GM03348 (cell line): ENCODE results near the gene KLK12.

Experiments used
- DNase-seq: peaks from one replicate; pipeline ENCODE4 v3.0.0; 2012; ENCODE audit warnings: low spot score

KLK12 gene

DNA sequence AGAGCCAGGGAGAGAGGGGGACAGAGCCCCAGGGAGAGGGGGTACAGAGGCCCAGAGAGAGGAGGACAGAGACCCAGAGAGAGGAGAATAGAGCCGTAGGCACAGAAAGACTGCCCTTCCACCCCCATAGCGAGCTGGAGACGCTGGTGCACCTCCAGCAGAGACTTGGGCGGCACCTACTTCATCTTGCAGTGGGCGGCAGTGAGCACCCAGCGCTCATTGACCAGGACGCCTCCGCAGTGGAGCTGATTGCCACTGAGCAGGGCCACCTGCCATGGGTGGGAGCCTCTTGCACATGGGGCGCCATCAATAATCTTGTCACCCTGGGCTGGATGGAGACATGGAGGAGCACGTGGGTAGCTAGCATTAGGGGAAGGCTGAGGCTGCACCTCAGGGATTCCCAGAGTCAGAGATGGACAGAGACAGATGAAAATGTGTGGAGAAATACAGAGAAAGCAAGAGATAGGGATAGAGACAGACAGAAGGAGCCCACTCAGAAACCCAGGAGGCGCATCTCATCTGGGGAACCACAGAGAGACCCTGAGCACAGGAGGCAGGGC lies 53.1 kb downstream of the KLK12 start:
- DNase-seq: no peak

DNA sequence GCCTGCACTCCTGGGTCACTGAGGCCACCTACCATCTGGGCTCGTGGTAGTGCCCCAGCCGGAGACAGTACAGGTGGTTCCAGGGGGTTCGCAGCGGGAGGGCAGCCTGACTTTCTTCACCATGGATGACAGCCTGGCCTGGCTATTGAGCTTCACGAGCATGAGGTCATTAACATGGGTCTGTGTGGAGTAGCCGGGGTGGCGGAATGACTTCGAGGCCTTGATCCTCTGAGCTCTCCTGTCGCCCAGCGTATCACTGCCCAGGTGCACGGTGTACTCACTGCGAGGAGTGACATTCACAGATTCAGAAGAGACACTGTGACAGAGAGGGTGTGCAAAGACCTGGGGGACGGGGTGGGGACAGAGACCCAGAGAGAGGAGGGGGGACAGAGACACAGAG lies 54.6 kb downstream of the KLK12 start:
- no peak for DNase-seq

DNA sequence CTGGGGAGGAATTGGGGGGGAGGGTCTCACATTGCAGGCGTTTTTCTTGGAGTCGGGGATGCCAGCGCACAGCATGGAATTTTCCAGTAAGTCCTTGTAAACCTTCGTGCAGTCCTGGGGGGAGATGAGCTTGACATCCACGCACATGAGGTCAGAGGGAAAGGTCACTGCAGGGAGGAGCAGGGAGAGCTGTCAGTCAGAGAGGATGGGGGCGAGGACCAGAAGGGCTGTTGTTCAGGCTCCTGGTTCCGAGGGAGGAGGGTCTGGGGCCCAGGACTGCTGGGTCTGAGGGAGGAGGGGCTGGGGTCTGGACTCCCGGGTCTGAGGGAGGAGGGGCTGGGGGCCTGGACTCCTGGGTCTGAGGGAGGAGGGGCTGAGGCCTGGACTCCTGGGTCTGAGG lies 55.0 kb downstream of the KLK12 start:
- no peak for DNase-seq
